Measurements from ENCODE around the gene LETM1.
A peak's percentile ranks its signal among the peaks of the same experiment; 100 is the strongest.

The LETM1 gene

GRCh38 chr4:1805493-1806222 is 50.3 kb downstream of the LETM1 start:
- DNase-seq: no peak

DNA sequence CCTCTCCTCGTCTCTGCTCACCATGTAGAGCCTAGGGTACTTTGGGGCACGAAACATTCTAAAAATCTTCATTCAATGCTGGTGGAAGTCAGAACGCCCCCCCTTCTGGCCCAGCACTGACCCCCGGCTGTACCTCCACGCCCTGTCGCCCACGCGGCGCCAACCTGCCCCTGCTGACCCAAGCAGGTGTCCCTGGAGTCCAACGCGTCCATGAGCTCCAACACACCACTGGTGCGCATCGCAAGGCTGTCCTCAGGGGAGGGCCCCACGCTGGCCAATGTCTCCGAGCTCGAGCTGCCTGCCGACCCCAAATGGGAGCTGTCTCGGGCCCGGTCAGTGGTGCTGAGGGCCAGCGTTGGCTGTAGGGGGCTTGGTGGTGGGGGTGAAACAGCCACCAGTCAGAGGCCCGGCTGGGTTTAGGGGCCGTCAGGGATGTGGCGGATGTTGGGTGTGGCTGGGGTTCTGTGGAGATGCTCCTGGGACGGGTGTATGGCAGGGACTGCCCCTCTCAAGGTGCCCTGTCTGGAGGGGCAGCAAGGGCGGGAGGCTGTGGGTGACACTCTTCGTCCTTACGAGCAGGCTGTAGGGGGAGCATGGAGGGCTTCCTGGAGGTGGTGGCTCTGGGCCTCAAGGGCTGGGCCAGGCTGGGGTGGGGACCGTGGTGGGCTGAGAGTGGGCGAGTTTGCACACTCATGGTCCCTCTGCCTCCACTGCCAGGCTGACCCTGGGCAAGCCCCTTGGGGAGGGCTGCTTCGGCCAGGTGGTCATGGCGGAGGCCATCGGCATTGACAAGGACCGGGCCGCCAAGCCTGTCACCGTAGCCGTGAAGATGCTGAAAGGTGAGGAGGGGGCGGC is 51.1 kb downstream of the LETM1 start:
- no peak for DNase-seq

- DNase-seq: no peak
Measured at GRCh38 chr4:1803523-1804423, 52.2 kb downstream of the LETM1 start.

- no peak for DNase-seq
Measured at GRCh38 chr4:1802720-1803522, 53.0 kb downstream of the LETM1 start.

- peak; percentile 8 for DNase-seq
Measured at GRCh38 chr4:1802151-1802715, 53.7 kb downstream of the LETM1 start.

- no peak for DNase-seq
Measured at GRCh38 chr4:1801286-1801958, 54.5 kb downstream of the LETM1 start.

GRCh38 chr4:1800805-1801204 is 55.2 kb downstream of the LETM1 start:
- DNase-seq: no peak

DNA sequence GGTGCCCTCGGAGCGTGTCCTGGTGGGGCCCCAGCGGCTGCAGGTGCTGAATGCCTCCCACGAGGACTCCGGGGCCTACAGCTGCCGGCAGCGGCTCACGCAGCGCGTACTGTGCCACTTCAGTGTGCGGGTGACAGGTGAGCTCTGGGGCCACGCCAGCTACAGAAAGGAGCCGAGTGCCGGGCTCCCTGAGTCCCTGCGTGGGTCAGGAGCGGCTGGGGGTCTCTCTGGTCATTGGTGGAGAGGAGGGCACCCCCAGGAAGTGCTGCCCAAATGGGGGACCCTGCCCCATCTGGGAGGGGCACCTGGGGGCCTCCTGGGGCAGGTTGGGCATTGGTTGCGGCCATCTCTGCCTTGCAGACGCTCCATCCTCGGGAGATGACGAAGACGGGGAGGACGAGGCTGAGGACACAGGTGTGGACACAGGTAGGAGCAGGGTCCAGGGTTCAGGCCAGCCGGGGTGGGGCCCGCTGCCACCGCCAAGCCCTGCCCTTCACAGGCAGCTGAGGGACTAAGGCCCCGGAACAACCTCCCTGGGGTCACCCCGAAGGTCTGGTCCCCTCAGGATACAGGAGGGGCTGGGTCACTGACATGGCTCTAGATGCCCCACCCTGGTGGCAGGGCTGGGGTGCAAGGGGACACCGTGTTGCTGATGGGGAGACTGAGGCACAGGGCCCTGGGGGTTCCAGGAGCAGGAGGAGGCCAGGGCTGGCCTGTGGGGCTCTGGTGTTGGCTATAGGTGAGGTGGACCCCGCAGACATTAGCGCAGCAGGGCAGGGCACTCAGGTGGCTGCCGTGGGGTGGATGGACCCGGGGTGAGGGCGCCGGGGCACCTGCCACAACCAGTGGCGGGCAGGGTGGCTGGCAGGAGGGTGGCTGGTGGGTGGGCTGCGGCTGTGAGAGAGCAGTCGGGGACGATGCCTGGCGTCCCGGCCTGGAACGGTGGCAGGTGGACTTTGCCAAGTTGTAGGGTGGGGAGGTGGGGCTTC is 56.3 kb downstream of the LETM1 start:
- no peak for DNase-seq

- no peak for DNase-seq
Measured at GRCh38 chr4:1798580-1799386, 57.2 kb downstream of the LETM1 start.

DNA sequence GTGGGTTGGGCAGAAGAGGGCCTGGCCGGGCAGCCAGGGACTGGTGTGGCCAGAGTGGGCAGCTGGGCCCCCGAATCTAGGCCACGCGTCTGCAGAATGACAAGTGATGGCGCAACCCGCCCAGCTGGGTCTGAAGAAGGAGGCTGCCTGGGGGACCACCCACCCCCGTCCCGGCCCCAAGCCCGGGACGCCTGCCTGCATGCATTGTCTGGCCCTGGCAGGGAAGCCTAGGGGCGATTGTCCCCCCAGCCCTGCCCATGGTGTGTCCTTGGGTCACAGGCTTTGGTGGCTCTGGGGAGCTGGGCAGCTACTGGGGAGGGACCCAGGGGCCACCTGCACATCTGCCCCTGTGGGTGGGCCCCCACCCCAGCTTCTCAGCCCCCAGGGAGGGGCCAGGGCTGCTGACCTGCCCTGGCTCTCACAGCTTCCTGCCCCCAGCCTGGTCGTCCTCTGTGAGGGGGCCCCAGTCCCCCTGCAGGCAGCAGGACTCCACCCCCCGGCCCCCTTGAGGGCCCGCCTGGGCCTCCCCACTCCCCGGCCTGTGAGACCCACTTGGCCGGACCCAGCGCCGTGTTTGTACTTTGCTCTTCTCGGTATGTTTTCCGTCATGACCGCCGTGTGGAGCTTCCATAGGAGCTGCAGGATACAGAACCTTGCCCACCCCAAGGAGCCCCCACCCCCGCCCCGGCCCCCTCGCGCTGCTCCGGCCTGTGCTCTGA is 57.9 kb downstream of the LETM1 start:
- no peak for DNase-seq

- DNase-seq: no peak
Measured at GRCh38 chr4:1797298-1797860, 58.6 kb downstream of the LETM1 start.

GRCh38 chr4:1796486-1797204 is 59.3 kb downstream of the LETM1 start:
- no peak for DNase-seq

GRCh38 chr4:1795299-1796195 is 60.4 kb downstream of the LETM1 start:
- DNase-seq: no peak

DNA sequence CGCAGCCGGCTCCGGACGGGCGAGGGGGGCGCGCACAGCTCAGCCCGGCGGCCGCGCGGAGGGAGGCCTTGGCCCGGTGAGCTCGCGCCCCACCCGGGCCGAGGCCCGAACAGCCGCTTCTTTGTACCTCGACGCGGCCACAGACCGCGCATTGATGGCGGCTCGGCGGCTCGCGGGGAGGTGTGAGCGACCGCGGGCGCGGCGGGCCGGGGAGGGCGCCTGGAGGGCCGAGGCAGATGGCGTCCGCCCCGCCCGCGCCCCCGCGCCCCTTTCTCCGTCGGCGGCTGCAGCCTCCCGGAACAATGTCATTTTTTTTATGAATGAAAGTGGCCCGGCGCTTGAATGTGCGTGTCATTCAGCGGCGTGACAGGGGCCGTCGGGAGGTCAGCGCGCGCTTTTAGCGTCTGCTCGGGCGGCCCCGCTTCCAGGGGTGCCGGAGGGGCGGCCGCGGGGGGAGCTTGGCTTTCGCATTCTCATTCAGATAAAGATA is 61.1 kb downstream of the LETM1 start:
- DNase-seq: no peak

GRCh38 chr4:1793940-1794808 is 61.8 kb downstream of the LETM1 start:
- DNase-seq: no peak
